Lower leg skin (tissue), 4 donors: ENCODE data around the gene GPR139. TPM values are rescaled to one million over a fixed set of nuclear protein-coding genes. Genes with fewer than 3 reads are reported as not detected.

Source experiments
- DNase-seq, 2 donors: peaks; one replicate each; pipeline ENCODE4 v3.0.0-alpha.2; 2019; ENCODE audit warnings: low spot score in 2 of 2
- H3K4me3 ChIP-seq: fragments of 200-600 bp; sonication (generic); 2 replicates; pipeline ENCODE4 v1.5.1; 2017; ENCODE audit warnings: mild to moderate bottlenecking, low read depth; ENCODE audit not compliant: poor library complexity, severe bottlenecking
- POLR2A ChIP-seq, 2 donors: fragments of 450-650 bp; IDR thresholded peaks; one replicate each; pipeline ENCODE4 v1.6.1; 2016 to 2017; ENCODE audit warnings: antibody characterized with exemption in 2 of 2, mild to moderate bottlenecking in 1 of 2, moderate library complexity in 1 of 2
- WGBS, 2 donors: methylation state at CpG; one replicate each; pipeline ENCODE4 v1.1.5; 2018; 5-methylcytosine and 5-hydroxymethylcytosine counted together
- intact Hi-C: fragments of 100-400 bp; cut with DNase I; formaldehyde crosslinking; loops from one replicate; pipeline ENCODE4 v1.15.0; 2023; ENCODE audit warnings: low total_unique reads
- total RNA-seq, 4 donors: library from RNA; depleted of rRNA; stranded (reverse); fragments of >200 nt; gene quantifications; one replicate each; pipeline ENCODE4 v1.1.0, GENCODE V29; 2016
- TF ChIP-seq, protein P1 (sequence below), 3 donors: fragments of 450-650 bp; IDR thresholded peaks; one replicate each; pipeline ENCODE4 v1.5.1; 2016; ENCODE audit warnings: antibody characterized with exemption in 3 of 3, mild to moderate bottlenecking in 3 of 3, moderate library complexity in 2 of 3

GPR139 gene
- total RNA-seq, 4 donors from 2014 or later = not detected

DNA sequence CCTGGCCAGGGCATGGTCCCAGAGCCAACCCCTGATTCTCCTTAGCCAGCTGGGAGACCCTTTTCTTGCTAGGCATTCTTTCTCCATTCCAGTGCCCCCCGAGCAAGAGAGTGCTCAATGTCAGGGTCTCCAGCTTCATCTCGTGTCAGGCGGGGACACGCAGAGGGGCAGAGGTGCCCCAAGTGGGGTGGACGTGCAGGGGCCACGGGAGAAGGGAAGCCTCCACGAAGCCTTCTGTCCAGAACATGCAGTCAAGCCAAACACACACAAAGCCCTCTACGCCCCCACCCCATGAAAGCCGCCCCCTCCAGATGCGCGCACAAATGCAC is 852 bp downstream of the GPR139 start:
- WGBS, 2 donors = 10 to 21% methylated on average over 2 to 3 of the region's 11 CpGs
- no peak overlapping the region for H3K4me3 ChIP-seq
- intact Hi-C loops = no loop called here
- DNase-seq = peak in 1 of 2 donors; percentile 53
- no peak for TF ChIP-seq POLR2A (IDR thresholded peaks at IDR 0.05)

DNA sequence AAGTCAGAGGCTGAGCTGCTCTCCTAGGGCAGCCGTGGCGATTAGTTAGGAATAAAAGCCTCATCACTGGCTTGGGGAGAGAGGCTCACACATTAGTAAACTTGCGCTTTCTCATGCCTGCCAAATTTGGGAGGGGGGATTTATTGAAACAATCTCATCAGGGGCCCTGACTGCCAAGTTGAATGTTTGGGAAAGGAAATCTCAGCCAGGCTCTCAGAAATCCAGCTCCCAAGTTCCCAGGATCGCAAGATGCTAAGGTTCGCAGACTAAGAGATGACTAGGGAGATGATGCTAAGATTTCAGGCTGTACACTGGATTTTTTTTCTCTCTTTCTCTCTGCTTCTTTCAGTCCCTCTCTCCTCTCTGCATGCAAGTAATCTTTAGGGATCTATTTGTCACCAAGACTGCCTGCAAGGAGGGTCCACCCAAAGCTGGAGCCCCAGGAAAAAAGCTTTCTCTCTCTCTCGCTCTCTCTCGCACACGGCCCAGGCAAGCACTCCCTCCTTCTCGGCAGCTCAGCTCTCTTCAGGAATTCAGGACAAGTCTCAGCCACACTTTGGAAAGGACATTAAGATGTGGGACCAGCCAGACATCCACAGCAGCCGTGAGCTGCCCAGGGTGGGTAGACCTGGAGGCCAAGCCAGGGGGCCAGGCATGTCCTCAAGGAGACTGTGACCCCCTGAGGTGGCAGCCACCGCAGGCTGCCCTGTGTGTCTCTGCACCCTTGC is 1.4 kb downstream of the GPR139 start:
- TF ChIP-seq, protein P1, sequence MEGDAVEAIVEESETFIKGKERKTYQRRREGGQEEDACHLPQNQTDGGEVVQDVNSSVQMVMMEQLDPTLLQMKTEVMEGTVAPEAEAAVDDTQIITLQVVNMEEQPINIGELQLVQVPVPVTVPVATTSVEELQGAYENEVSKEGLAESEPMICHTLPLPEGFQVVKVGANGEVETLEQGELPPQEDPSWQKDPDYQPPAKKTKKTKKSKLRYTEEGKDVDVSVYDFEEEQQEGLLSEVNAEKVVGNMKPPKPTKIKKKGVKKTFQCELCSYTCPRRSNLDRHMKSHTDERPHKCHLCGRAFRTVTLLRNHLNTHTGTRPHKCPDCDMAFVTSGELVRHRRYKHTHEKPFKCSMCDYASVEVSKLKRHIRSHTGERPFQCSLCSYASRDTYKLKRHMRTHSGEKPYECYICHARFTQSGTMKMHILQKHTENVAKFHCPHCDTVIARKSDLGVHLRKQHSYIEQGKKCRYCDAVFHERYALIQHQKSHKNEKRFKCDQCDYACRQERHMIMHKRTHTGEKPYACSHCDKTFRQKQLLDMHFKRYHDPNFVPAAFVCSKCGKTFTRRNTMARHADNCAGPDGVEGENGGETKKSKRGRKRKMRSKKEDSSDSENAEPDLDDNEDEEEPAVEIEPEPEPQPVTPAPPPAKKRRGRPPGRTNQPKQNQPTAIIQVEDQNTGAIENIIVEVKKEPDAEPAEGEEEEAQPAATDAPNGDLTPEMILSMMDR (IDR thresholded peaks at IDR 0.05) = no peak
- no peak for TF ChIP-seq POLR2A (IDR thresholded peaks at IDR 0.05)
- intact Hi-C loops = no loop called here
- WGBS, 2 donors = 37 to 48% methylated on average over 10 to 11 of the region's 11 CpGs
- H3K4me3 ChIP-seq = no peak overlapping the region
- DNase-seq = peak in 1 of 2 donors; percentile 66

GRCh38 chr16:20064931-20065330 is 8.8 kb downstream of the GPR139 start:
- intact Hi-C loops = no loop called here
- peak in 1 of 2 donors; percentile 23 for DNase-seq
- 42 to 55% methylated on average over 2 of the region's 2 CpGs for WGBS, 2 donors
- TF ChIP-seq POLR2A (IDR thresholded peaks at IDR 0.05) = no peak
- TF ChIP-seq, protein P1 (IDR thresholded peaks at IDR 0.05) = no peak
- H3K4me3 ChIP-seq = no peak overlapping the region

DNA sequence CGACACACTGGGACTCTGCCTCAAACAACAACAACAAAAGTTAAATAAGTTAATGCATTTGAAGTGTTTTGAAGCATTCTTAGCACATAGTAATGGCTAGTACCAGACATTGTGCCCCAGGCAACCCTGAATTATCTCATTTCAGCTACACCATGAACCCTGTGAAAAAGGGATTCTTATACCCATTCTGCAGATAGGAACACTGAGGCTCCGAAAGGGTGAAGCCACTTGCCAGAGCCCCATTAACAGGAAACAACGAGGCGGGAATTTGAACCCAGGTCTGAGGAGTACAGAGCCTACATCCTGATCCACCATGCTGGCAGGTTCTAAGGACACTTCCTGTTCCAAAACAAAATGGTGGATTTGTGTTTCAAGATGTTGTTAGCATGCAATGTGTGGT is 9.2 kb downstream of the GPR139 start:
- peak in 1 of 2 donors; percentile 28 for DNase-seq
- 83 to 92% methylated on average over 4 of the region's 4 CpGs for WGBS, 2 donors
- H3K4me3 ChIP-seq = no peak overlapping the region
- TF ChIP-seq POLR2A (IDR thresholded peaks at IDR 0.05) = no peak
- TF ChIP-seq, protein P1 (IDR thresholded peaks at IDR 0.05) = no peak
- intact Hi-C loops = no loop called here

DNA sequence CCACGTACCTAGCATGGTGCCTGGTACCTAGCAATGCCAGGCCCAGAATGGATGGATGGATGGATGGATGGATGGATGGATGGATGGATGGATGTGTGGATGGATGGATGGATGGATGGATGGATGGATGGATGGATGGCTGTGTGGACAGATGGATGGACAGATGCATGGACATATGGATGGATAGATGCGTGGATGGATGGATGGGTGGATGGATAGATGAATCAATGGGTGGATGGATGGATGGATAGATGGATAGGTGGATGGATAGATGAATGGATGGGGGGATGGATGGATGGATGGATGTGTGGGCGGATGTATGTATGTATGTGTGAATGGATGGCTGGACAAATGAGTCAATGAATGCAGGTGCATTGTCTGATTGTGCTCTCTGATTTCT is 12.6 kb downstream of the GPR139 start:
- H3K4me3 ChIP-seq = no peak overlapping the region
- DNase-seq = peak in 1 of 2 donors; percentile 3
- intact Hi-C loops = no loop called here
- 76 to 82% methylated on average over 3 of the region's 3 CpGs for WGBS, 2 donors
- TF ChIP-seq, protein P1 (IDR thresholded peaks at IDR 0.05) = no peak
- TF ChIP-seq POLR2A (IDR thresholded peaks at IDR 0.05) = no peak

DNA sequence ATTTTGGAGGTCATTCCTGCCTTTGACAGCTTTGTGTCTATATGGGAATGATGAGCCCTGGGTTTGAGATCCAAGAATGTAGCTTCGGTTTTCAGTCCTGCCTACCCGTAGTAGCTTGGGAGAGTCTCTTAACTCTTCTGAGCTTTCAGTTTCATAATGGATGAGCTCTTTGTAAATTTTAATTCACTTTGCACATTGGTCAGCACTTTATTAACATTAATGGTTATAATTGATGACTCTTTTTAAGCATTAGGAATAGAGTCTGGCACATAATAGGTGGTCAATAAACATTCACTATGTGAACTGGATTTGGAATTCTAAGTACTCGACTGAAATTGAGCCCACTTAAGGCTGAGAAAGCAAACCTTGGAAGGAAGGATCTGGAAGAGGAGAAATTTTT is 17.3 kb downstream of the GPR139 start:
- DNase-seq = no peak
- H3K4me3 ChIP-seq = no peak overlapping the region
- WGBS, 2 donors = 83 to 95% methylated on average over 3 of the region's 3 CpGs
- TF ChIP-seq, protein P1 (IDR thresholded peaks at IDR 0.05) = no peak
- no peak for TF ChIP-seq POLR2A (IDR thresholded peaks at IDR 0.05)
- intact Hi-C loops = no loop called here
